GM12874 (cell line): ENCODE results near the gene SRD5A1.

Source experiments
- TF ChIP-seq, protein P1 (sequence below): IDR thresholded peaks from 2 replicates; pipeline ENCODE4 v1.5.1; 2011; ENCODE audit warnings: low read depth, mild to moderate bottlenecking, control low read depth, low read length, moderate library complexity; ENCODE audit not compliant: insufficient read depth

The SRD5A1 gene

DNA sequence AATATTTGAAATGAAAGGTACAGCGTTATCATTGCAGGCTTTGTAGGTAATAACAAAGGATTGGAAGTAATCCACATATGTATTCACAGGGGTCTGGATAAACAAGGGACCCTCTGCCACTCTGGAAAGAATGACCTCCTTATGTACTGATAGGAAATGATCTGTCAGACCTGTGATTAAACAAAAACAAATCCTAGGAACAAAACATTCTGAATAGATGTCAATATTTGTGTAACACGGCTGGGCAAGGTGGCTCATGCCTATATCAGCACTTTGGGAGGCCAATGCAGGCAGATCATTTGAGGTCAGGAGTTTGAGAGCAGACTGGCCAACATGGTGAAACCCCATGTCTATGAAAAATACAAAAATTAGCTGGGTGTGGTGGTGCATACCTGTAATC, 42.7 kb upstream of the SRD5A1 start:
- TF ChIP-seq, protein P1, sequence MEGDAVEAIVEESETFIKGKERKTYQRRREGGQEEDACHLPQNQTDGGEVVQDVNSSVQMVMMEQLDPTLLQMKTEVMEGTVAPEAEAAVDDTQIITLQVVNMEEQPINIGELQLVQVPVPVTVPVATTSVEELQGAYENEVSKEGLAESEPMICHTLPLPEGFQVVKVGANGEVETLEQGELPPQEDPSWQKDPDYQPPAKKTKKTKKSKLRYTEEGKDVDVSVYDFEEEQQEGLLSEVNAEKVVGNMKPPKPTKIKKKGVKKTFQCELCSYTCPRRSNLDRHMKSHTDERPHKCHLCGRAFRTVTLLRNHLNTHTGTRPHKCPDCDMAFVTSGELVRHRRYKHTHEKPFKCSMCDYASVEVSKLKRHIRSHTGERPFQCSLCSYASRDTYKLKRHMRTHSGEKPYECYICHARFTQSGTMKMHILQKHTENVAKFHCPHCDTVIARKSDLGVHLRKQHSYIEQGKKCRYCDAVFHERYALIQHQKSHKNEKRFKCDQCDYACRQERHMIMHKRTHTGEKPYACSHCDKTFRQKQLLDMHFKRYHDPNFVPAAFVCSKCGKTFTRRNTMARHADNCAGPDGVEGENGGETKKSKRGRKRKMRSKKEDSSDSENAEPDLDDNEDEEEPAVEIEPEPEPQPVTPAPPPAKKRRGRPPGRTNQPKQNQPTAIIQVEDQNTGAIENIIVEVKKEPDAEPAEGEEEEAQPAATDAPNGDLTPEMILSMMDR, result no peak

- TF ChIP-seq, protein P1, result no peak
Measured at GRCh38 chr5:6591671-6592288, 41.5 kb upstream of the SRD5A1 start.

GRCh38 chr5:6592601-6593000, 40.6 kb upstream of the SRD5A1 start:
- TF ChIP-seq, protein P1, result no peak

DNA sequence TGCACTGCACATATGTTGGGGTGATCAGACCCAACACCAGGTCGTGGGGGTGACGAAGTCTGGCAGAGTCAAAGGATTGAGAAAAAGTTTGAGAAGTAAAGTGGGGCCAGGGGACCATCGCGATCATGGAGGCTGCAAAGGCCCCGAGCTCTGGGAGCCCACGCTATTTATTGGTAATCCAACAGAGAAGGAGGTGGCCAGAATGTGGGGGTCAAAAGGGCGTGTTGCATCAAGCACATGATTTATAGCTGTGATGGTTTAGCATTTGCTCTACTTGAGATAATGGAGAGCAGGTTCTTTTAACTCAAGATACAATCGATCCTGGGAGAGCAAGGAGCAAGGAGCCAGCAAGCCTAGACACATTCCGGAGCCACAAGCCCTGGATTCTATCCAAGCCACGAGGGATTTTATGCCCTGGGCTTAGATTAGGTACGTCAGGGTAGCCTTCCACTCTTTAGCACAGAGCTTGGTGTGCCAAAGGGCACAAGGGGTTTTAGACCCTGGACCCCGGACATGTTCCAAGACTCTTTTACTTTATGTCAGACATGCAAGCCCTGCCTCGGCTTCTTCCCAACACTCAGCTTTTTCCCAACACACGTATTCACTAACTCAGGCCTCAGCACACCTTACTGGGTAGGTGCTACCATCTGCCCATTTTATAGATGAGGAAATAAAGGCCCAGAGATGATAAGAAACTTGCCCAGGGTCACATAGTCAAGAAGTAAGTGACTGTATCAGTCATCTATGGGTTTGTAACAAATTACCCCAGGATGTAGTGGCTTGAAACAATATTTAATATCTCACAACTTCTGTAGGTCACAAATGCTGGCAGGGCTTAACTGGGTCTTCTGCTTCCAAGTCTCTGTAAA, 39.9 kb upstream of the SRD5A1 start:
- TF ChIP-seq, protein P1, result no peak

- TF ChIP-seq, protein P1, result no peak
Measured at GRCh38 chr5:6594066-6594465, 39.2 kb upstream of the SRD5A1 start.

- TF ChIP-seq, protein P1, result no peak
Measured at GRCh38 chr5:6595405-6595804, 37.8 kb upstream of the SRD5A1 start.

DNA sequence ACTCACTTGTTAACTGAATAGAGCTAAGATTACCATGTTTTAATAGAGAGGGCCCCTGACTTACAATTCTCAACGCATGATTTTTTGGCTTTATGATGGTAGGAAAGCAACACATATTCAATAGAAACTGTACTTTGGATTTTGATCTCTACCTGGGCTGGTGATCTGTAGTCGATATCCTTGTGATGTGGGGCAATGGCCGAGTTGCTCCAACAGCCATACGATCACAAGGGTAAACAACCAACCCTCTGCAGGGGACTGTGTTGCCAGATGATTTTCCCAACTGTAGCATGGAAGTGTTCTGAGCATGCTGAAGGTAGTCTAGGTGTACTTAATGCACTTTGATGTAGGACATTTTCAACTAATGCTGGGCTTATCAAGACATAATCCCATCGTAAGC, 36.9 kb upstream of the SRD5A1 start:
- TF ChIP-seq, protein P1, result no peak
